Embryonic facial prominence (tissue), 1 donor: ENCODE results near the gene YIPF2.

Source experiments
- DNase-seq: peaks from one replicate; pipeline ENCODE4 v3.0.0-alpha.2; 2016; ENCODE audit errors: extremely low spot score

YIPF2 gene

DNA sequence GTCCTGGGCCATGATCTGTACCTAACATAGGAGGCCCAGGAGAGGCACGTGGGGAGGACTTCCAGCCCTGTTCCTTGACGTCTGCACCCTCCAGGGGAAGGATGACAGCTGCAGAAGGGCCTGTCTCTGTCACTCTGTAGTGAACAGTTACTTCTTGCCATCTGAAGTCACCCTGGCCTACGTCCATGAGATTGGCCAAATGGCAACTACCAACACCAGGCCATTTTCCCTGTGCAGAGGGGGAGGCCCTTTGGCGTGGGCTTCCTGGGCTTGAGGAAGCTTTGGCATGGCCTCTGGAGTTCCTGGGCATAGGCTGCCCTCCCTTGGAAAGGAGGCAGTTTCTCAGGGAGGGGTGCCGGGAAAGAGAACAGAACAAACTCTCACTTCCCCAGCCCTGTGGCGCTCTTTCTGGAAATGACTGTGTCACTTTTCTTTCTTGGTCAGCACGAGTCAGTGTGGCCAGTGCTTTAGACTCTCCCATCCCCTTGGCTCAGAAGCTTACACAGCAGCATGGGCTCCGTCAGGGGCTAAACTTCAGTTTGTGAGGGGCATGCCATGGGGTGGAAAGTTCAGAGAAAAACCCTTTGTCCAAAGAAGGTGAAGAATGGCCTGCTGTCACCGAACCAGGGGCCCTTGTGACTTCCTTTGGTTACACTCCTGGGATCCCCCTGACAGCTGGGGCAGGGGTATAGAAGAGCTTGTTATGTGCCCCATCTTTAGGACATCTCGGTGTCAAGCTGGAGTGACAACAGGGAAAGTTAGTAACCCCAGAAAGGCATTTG lies 51.8 kb downstream of the YIPF2 start:
- DNase-seq, result no peak

DNA sequence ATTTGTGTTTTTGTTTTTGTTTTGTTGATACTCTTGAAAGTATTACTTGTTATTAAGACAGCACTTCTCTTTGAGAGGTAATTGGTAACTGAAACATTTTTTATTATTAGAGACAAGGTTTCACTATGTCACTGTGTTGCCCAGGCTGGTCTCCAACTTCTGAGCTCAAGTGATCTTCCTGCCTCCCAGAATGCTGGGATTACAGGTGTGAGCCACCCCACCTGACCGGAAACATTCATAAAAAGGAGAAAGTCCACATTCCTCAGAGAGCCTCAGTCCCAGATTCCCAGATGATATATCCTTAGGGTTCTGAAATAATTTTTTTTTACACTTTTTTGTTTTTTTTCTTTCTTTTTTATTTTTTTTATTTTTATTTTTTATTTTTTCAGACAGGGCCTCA lies 54.4 kb downstream of the YIPF2 start:
- no peak for DNase-seq

DNA sequence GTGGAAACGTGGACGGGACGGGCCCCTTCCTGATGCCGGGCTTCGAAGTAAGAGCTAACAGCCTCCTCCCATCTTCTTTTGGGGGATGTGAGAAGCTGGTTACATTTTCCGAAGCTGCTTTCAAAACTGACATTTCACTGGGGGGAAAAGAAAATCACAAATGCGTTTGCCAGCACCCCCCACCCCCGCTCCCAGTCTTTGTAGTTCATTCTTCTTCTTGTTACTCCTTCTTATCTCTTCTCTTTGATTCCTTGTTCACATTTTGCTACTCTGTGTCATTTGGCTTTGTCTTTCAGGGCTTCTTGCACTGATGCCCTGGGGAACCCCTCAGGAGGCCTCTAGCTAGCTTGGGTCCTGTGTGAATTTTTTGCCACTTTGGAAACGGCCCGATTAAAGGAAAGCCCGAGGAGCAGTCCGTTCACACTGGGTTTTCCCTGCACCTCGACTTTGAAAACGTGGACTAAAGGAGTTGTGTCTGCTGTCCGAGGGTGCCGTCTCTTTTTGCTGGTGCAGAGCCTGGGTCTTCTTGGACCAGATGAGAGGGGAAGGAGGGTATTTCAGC lies 55.8 kb downstream of the YIPF2 start:
- DNase-seq, result no peak
